ENCODE data around the gene ZDHHC14. TPM values are rescaled to one million over a fixed set of nuclear protein-coding genes. Genes with fewer than 3 reads are reported as not detected.

Gene ZDHHC14
- total RNA-seq, 2 donors from 2014 or later = 10.2 to 10.6 TPM

GRCh38 chr6:157346373-157346772, 34.6 kb upstream of the ZDHHC14 start:
- H3K27me3 ChIP-seq = no peaks in the 10 kb centered on the region
- no peaks in the 10 kb centered on the region for H3K9me3 ChIP-seq
- ATAC-seq (no peak), DNase-seq (no peak)
- no peaks in the 10 kb centered on the region for H3K36me3 ChIP-seq (replicated peaks in 1 of 2; ENCODE audit: insufficient read depth in 1 of 2, low read depth in 2 of 2)
- TF ChIP-seq CTCF (IDR thresholded peaks at IDR 0.05) (no peak), POLR2A (IDR thresholded peaks at IDR 0.05) (no peak)
- H3K27ac ChIP-seq = no peak overlapping the region
- no peaks in the 10 kb centered on the region for H3K4me1 ChIP-seq
- intact Hi-C loops (cut with DNase I) = no loop called here
- 78 to 84% methylated on average over 2 of the region's 2 CpGs for WGBS, 2 donors
- no peak overlapping the region for H3K4me3 ChIP-seq

- no peaks in the 10 kb centered on the region for H3K9me3 ChIP-seq
- no peaks in the 10 kb centered on the region for H3K27me3 ChIP-seq
- intact Hi-C loops (cut with DNase I) = no loop called here
- H3K36me3 ChIP-seq (replicated peaks in 1 of 2; ENCODE audit: insufficient read depth in 1 of 2, low read depth in 2 of 2) = no peaks in the 10 kb centered on the region
- DNase-seq = no peak
- H3K4me1 ChIP-seq = no peaks in the 10 kb centered on the region
- no peak overlapping the region for H3K27ac ChIP-seq
- WGBS, 2 donors = 69 to 75% methylated on average over 8 of the region's 8 CpGs
- H3K4me3 ChIP-seq = no peak overlapping the region
- ATAC-seq = no peak
- TF ChIP-seq POLR2A (IDR thresholded peaks at IDR 0.05) (no peak), CTCF (IDR thresholded peaks at IDR 0.05) (no peak)
Measured at GRCh38 chr6:157358287-157358686, 22.7 kb upstream of the ZDHHC14 start.

GRCh38 chr6:157361886-157362285, 19.1 kb upstream of the ZDHHC14 start:
- 58 to 60% methylated on average over 3 of the region's 3 CpGs for WGBS, 2 donors
- intact Hi-C loops (cut with DNase I) = no loop called here
- Histone ChIP-seq H3K9me3 (no peaks in the 10 kb centered on the region), H3K27ac (no peak overlapping the region), H3K27me3 (no peaks in the 10 kb centered on the region), H3K4me3 (no peak overlapping the region), H3K36me3 (replicated peaks in 1 of 2; ENCODE audit: insufficient read depth in 1 of 2, low read depth in 2 of 2) (no peaks in the 10 kb centered on the region), H3K4me1 (no peaks in the 10 kb centered on the region)
- no peak for ATAC-seq
- DNase-seq = no peak
- no peak for TF ChIP-seq CTCF (IDR thresholded peaks at IDR 0.05)

GRCh38 chr6:157364705-157365104, 16.3 kb upstream of the ZDHHC14 start:
- Histone ChIP-seq H3K4me3 (no peak overlapping the region), H3K4me1 (no peaks in the 10 kb centered on the region), H3K36me3 (replicated peaks in 1 of 2; ENCODE audit: insufficient read depth in 1 of 2, low read depth in 2 of 2) (no peaks in the 10 kb centered on the region), H3K27ac (no peak overlapping the region), H3K27me3 (no peaks in the 10 kb centered on the region), H3K9me3 (no peaks in the 10 kb centered on the region)
- no peak for TF ChIP-seq CTCF (IDR thresholded peaks at IDR 0.05)
- no peak for TF ChIP-seq POLR2A (IDR thresholded peaks at IDR 0.05)
- ATAC-seq = no peak
- 96 to 97% methylated on average over 1 of the region's 1 CpG for WGBS, 2 donors
- no peak for DNase-seq
- intact Hi-C loops (cut with DNase I) = no loop called here

DNA sequence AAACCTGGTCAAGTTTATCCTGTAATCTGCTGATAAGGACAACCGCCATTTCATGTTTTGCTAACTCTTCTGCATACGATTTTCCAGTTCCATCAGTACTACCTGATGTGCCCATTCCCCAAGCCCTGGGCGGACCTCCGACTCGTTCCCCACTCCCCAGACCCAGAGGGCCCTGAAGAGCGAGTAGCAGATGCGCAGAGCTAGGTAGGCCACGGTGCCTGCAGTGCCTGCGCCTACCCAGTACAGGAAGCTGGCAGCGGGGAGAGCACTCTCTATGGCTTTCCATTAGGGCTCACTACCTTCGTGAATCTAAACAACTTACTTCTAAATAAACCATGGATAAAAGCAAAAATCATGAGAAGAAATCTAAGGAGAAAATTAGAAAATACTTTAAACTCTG, 14.3 kb upstream of the ZDHHC14 start:
- intact Hi-C loops (cut with DNase I) = no loop called here
- ATAC-seq = no peak
- Histone ChIP-seq H3K27ac (no peak overlapping the region), H3K9me3 (no peaks in the 10 kb centered on the region), H3K4me1 (no peaks in the 10 kb centered on the region), H3K4me3 (no peak overlapping the region), H3K27me3 (no peaks in the 10 kb centered on the region), H3K36me3 (replicated peaks in 1 of 2; ENCODE audit: insufficient read depth in 1 of 2, low read depth in 2 of 2) (no peaks in the 10 kb centered on the region)
- TF ChIP-seq CTCF (IDR thresholded peaks at IDR 0.05) (no peak), POLR2A (IDR thresholded peaks at IDR 0.05) (no peak)
- 79 to 83% methylated on average over 11 of the region's 11 CpGs for WGBS, 2 donors
- DNase-seq = no peak

Data from body of pancreas (tissue), 4 donors.